Upper lobe of right lung (tissue), 1 donor: ENCODE results near the gene PLXNA1. TPM values are rescaled to one million over a fixed set of nuclear protein-coding genes. Genes with fewer than 3 reads are reported as not detected.

Source experiments
- ATAC-seq: fragments of 200-7000 bp; cut with Tn5 transposase; one replicate; pipeline ENCODE4 v1.9.1; 2020; ENCODE audit warnings: mild to moderate bottlenecking, moderate library complexity
- DNase-seq: peaks from one replicate; pipeline ENCODE4 v3.0.0-alpha.2; 2020
- H3K27ac ChIP-seq: fragments of 200-600 bp; one replicate; pipeline ENCODE4 v1.8.0; 2022
- H3K27me3 ChIP-seq: fragments of 200-600 bp; one replicate; pipeline ENCODE4 v1.8.0; 2022; ENCODE audit warnings: mild to moderate bottlenecking
- H3K36me3 ChIP-seq: fragments of 200-600 bp; one replicate; pipeline ENCODE4 v1.8.0; 2022
- H3K4me1 ChIP-seq: fragments of 200-600 bp; one replicate; pipeline ENCODE4 v1.8.0; 2022
- H3K4me3 ChIP-seq: fragments of 200-600 bp; one replicate; pipeline ENCODE4 v1.8.0; 2022; ENCODE audit warnings: mild to moderate bottlenecking
- H3K9me3 ChIP-seq: fragments of 200-600 bp; one replicate; pipeline ENCODE4 v1.8.0; 2022
- CTCF ChIP-seq: fragments of 200-600 bp; IDR thresholded peaks from one replicate; pipeline ENCODE4 v1.8.0; 2022; ENCODE audit warnings: antibody characterized with exemption
- intact Hi-C: fragments of 100-400 bp; cut with DNase I; formaldehyde crosslinking; loops from one replicate; pipeline ENCODE4 v1.11.0; 2022
- total RNA-seq: library from RNA; stranded (reverse); fragmentation: NEBNext Ultra II Directional; extraction: Animal tissue kit (Norgen Biotek cat#: 25700); gene quantifications from one replicate; pipeline ENCODE4 v1.2.1, GENCODE V29; 2021
- donor health status: DM: no; HTN: yes; CAD: no; lungs with severe emphysema.

PLXNA1 gene
- total RNA-seq, 1 donor from 2014 or later: 53.5 TPM

- no peak for ATAC-seq
- Histone ChIP-seq H3K27me3 (no peaks in the 10 kb centered on the region), H3K4me3 (no peak overlapping the region), H3K9me3 (no peaks in the 10 kb centered on the region), H3K36me3 (peaks cover 47% of the 10 kb centered on the region), H3K4me1 (no peaks in the 10 kb centered on the region), H3K27ac (no peak overlapping the region)
- no peak for TF ChIP-seq CTCF
- intact Hi-C loops: no loop called here
- DNase-seq: no peak
Observed at GRCh38 chr3:127031413-127031810, 48.5 kb downstream of the PLXNA1 start.

GRCh38 chr3:127031845-127032244 is 48.9 kb downstream of the PLXNA1 start:
- no peak for TF ChIP-seq CTCF
- no peak overlapping the region for H3K27ac ChIP-seq
- H3K9me3 ChIP-seq: no peaks in the 10 kb centered on the region
- peaks cover 47% of the 10 kb centered on the region for H3K36me3 ChIP-seq
- H3K4me3 ChIP-seq: no peak overlapping the region
- H3K4me1 ChIP-seq: no peaks in the 10 kb centered on the region
- DNase-seq (no peak), ATAC-seq (no peak)
- intact Hi-C loops: no loop called here
- no peaks in the 10 kb centered on the region for H3K27me3 ChIP-seq

GRCh38 chr3:127032296-127032990 is 49.5 kb downstream of the PLXNA1 start:
- H3K4me3 ChIP-seq: no peak overlapping the region
- H3K27me3 ChIP-seq: no peaks in the 10 kb centered on the region
- H3K27ac ChIP-seq: no peak overlapping the region
- peaks cover 47% of the 10 kb centered on the region for H3K36me3 ChIP-seq
- DNase-seq (no peak), ATAC-seq (no peak)
- H3K9me3 ChIP-seq: no peaks in the 10 kb centered on the region
- no peak for TF ChIP-seq CTCF
- intact Hi-C loops: no loop called here
- H3K4me1 ChIP-seq: no peaks in the 10 kb centered on the region

Other genes with a start within 250 kb of the PLXNA1 start
- gene PRR23E, start 210.0 kb downstream of the PLXNA1 start, total RNA-seq: not detected